ENCODE results near the gene NR1H3. TPM values are rescaled to one million over a fixed set of nuclear protein-coding genes. Genes with fewer than 3 reads are reported as not detected.

Gene NR1H3
- total RNA-seq, 2 experiments from 2014 or later = 6.2 to 14.7 TPM

- no peaks in the 10 kb centered on the region for H4K20me1 ChIP-seq (ENCODE audit: insufficient read depth, low read length)
- H3K4me2 ChIP-seq (ENCODE audit: low read length) = peak overlapping the region; percentile 83
- H3K4me3 ChIP-seq (ENCODE audit: low read depth, low read length, poor library complexity, severe bottlenecking) = peak overlapping the region; percentile 89
- CTCF ChIA-PET (ENCODE audit: unreplicated experiment) = interaction anchor here (0.6 to 2.5 kb wide), 3 partner anchors 14 to 70 kb away, joined by 3 to 19 read pairs (median 10); partner anchors contain the start of genes ARFGAP2 and DDB2
- peak; percentile 51 for DNase-seq (ENCODE audit: low spot score)
- H3K36me3 ChIP-seq (ENCODE audit: insufficient read depth, low read length) = peaks cover 25% of the 10 kb centered on the region; the same call in 1 of the 2 replicates
- peaks cover 13% of the 10 kb centered on the region for H3K4me1 ChIP-seq (ENCODE audit: insufficient read depth, low read length, poor library complexity, severe bottlenecking)
- intact Hi-C loops (cut with micrococcal nuclease; ENCODE audit: unreplicated experiment) = loop anchor here (1.0 kb wide), 2 partner anchors 32 to 71 kb away; no protein-coding TSS in a partner anchor
- peak overlapping the region; percentile 83 for H2AFZ ChIP-seq (ENCODE audit: low read length)
- peaks cover 20% of the 10 kb centered on the region; the same call in 1 of the 2 replicates for H3K79me2 ChIP-seq (ENCODE audit: insufficient read depth, low read depth, low read length)
- TF ChIP-seq, protein P1, sequence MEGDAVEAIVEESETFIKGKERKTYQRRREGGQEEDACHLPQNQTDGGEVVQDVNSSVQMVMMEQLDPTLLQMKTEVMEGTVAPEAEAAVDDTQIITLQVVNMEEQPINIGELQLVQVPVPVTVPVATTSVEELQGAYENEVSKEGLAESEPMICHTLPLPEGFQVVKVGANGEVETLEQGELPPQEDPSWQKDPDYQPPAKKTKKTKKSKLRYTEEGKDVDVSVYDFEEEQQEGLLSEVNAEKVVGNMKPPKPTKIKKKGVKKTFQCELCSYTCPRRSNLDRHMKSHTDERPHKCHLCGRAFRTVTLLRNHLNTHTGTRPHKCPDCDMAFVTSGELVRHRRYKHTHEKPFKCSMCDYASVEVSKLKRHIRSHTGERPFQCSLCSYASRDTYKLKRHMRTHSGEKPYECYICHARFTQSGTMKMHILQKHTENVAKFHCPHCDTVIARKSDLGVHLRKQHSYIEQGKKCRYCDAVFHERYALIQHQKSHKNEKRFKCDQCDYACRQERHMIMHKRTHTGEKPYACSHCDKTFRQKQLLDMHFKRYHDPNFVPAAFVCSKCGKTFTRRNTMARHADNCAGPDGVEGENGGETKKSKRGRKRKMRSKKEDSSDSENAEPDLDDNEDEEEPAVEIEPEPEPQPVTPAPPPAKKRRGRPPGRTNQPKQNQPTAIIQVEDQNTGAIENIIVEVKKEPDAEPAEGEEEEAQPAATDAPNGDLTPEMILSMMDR (conservative IDR thresholded peaks at IDR 0.05; ENCODE audit: low read length) = no peak
- TF ChIP-seq EZH2phosphoT487 (IDR thresholded peaks at IDR 0.05; ENCODE audit: borderline replicate concordance, low read depth, low read length) = no peak
- peak overlapping the region; percentile 60 for H3K27ac ChIP-seq (ENCODE audit: low read depth, low read length, poor library complexity, severe bottlenecking)
- TSS peak; percentile 86 for BruUV-seq (replicated peaks)
- H3K9me2 ChIP-seq (ENCODE audit: insufficient read depth, low read length) = no peaks in the 10 kb centered on the region
- POLR2A ChIA-PET = interaction anchor here (0.5 to 2.7 kb wide), 15 partner anchors 9 to 76 kb away, joined by 3 to 25 read pairs (median 6); partner anchors contain the start of gene DDB2
- H3K9me3 ChIP-seq (ENCODE audit: low read length) = no peaks in the 10 kb centered on the region
These were observed 9.5 kb upstream of the NR1H3 start for GRCh38 chr11:47248304-47248663.

DNA sequence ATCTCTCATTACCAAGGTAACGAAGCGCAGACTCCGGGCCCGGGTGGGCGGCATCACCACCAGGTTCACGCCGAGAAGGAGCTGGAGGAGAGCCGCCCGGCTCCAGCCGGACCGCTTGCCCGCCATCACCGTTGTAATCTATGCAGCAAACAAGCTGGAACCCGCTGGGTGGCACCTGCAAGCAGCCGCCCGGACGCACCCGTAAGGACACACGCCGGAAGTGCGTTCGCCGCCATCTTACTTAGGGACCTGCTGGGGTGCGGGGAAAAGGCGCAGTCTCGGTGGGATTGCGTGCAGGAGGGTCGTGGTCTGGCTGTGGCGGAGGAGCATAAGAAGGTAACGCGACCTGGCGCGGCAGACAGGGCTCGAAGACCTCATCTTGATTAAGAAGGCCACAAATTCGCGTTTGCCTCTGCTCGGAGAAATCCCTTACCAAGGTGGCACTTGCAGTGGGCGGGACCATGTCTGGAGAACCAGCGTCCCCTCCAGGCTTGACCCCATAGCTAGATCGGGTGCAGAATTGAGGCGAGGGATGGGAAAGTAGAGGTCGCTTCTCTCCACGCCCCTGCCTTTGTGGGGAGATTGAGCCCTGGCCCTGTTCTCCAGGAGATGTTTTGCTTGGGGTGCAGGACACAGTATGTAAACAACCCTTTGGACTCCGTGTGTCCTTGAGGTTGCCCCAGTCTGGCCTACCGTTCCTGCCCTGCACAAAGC lies 9.0 kb upstream of the NR1H3 start, which contains the start of gene ACP2:
TSS of gene ACP2 (minus strand) at position 151 of the 714 bp plus-strand sequence. CDS start at position 126, 25 bp downstream.
- DNase-seq (ENCODE audit: low spot score) = peak; percentile 96
- H3K9me3 ChIP-seq (ENCODE audit: low read length) = no peaks in the 10 kb centered on the region
- H3K4me3 ChIP-seq (ENCODE audit: low read depth, low read length, poor library complexity, severe bottlenecking) = peak within 1 kb of the TSS; percentile 89
- intact Hi-C loops (cut with micrococcal nuclease; ENCODE audit: unreplicated experiment) = loop anchor here (1.0 kb wide), 2 partner anchors 33 to 72 kb away; no protein-coding TSS in a partner anchor
- BruUV-seq (replicated peaks) = TSS peak; percentile 90
- H3K4me2 ChIP-seq (ENCODE audit: low read length) = peak within 1 kb of the TSS; percentile 83
- peak within 1 kb of the TSS; percentile 60 for H3K27ac ChIP-seq (ENCODE audit: low read depth, low read length, poor library complexity, severe bottlenecking)
- TF ChIP-seq EZH2phosphoT487 (IDR thresholded peaks at IDR 0.05; ENCODE audit: borderline replicate concordance, low read depth, low read length) = no peak
- TF ChIP-seq, protein P1 (conservative IDR thresholded peaks at IDR 0.05; ENCODE audit: low read length) = peak; percentile 70
- H3K79me2 ChIP-seq (ENCODE audit: insufficient read depth, low read depth, low read length) = peaks cover 20% of the 10 kb centered on the region; the same call in 1 of the 2 replicates
- H4K20me1 ChIP-seq (ENCODE audit: insufficient read depth, low read length) = no peaks in the 10 kb centered on the region
- H3K36me3 ChIP-seq (ENCODE audit: insufficient read depth, low read length) = peaks cover 21% of the 10 kb centered on the region; the same call in 1 of the 2 replicates
- H2AFZ ChIP-seq (ENCODE audit: low read length) = peak within 1 kb of the TSS; percentile 83
- peaks cover 13% of the 10 kb centered on the region for H3K4me1 ChIP-seq (ENCODE audit: insufficient read depth, low read length, poor library complexity, severe bottlenecking)
- no peaks in the 10 kb centered on the region for H3K9me2 ChIP-seq (ENCODE audit: insufficient read depth, low read length)
- ChIA-PET POLR2A (interaction anchor here (0.5 to 2.7 kb wide), 14 partner anchors 11 to 151 kb away, joined by 3 to 25 read pairs (median 6); partner anchors contain the start of gene DDB2), CTCF (ENCODE audit: unreplicated experiment) (interaction anchor here (0.7 to 2.5 kb wide), 4 partner anchors 10 to 71 kb away, joined by 3 to 19 read pairs (median 8); partner anchors contain the start of genes ARFGAP2 and DDB2)

Measured in OCI-LY7 (cell line).